ENCODE results near the gene TSPAN7. TPM values are rescaled to one million over a fixed set of nuclear protein-coding genes. Genes with fewer than 3 reads are reported as not detected.

The TSPAN7 gene
- total and polyA plus RNA-seq, 2 of the 4 experiments (the other 2 are of a cell fraction) = not detected

DNA sequence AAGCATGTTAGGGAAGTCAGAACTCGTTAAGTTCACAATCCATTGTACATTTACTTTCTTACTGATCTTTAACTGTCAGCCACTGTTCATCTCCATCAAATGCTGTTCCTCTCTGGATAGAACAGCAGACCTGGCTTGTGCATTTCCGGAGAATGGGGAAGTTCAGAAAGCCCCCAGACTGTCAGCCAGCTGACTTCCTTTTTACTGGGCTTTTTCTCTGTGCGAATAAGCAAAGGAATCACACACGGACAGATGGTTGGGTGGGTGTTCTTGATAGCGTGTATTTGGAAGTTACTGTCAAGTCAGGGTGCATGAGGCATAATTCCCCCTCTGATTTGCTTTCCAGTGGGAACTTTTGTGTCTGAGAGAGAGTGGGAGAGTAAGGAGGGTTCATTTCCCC is 56.8 kb downstream of the TSPAN7 start:
- intact Hi-C loops (cut with micrococcal nuclease) (no loop called here), dilution Hi-C loops (cut with HindIII; ENCODE audit: low sequenced_read_pairs, unreplicated experiment) (no loop called here), in situ Hi-C loops (cut with MboI; ENCODE audit: low sequenced_read_pairs) (no loop called here)
- H2AFZ ChIP-seq (replicated peaks; ENCODE audit: low read length, poor library complexity) = no peak overlapping the region
- ChIA-PET POLR2A (ENCODE audit: unreplicated experiment) (no interaction called here), CTCF (no interaction called here)
- H4K8ac ChIP-seq (ENCODE audit: low read depth in 2 of 2, low read length in 2 of 2) = no peak overlapping the region
- no peak overlapping the region for H2BK15ac ChIP-seq (ENCODE audit: low read depth, low read length)
- H4K5ac ChIP-seq (ENCODE audit: low read depth, low read length) = no peak overlapping the region
- H3K18ac ChIP-seq (ENCODE audit: low read depth, low read length) = no peak overlapping the region
- H3K14ac ChIP-seq (replicated peaks; ENCODE audit: low read depth, low read length) = no peak overlapping the region
- no peaks in the 10 kb centered on the region for H3K9me3 ChIP-seq (ENCODE audit: control insufficient read depth, insufficient read depth, low read length)
- no peak overlapping the region for H2BK5ac ChIP-seq (ENCODE audit: low read depth, low read length, poor library complexity, severe bottlenecking)
- H2BK120ac ChIP-seq (ENCODE audit: low read depth, low read length) = no peak overlapping the region
- no peaks in the 10 kb centered on the region for H3K79me1 ChIP-seq (ENCODE audit: low read depth in 1 of 2, low read length in 2 of 2)
- H4K91ac ChIP-seq (ENCODE audit: insufficient read depth, low read depth, low read length) = no peak overlapping the region
- no peak overlapping the region for H3K27ac ChIP-seq (ENCODE audit: insufficient read depth, low read length)
- no peaks in the 10 kb centered on the region for H3K36me3 ChIP-seq (ENCODE audit: control insufficient read depth, insufficient read depth, low read length)
- no peak overlapping the region for H3K4me2 ChIP-seq (ENCODE audit: low read depth, low read length)
- TF ChIP-seq RAD21 (IDR thresholded peaks at IDR 0.05; ENCODE audit: low read length) = no peak
- H3K23ac ChIP-seq (ENCODE audit: low read depth, low read length) = no peak overlapping the region
- H2AK9ac ChIP-seq (replicated peaks; ENCODE audit: low read depth, low read length, poor library complexity) = no peak overlapping the region
- no peaks in the 10 kb centered on the region for H3K4me1 ChIP-seq (ENCODE audit: control insufficient read depth, insufficient read depth, low read length)
- no peak overlapping the region for H3K4ac ChIP-seq (ENCODE audit: low read depth, low read length)
- no peak overlapping the region for H3K56ac ChIP-seq (ENCODE audit: extremely low read depth, insufficient read depth, low read length)
- WGBS, 2 experiments (ENCODE audit: extremely low coverage in 2 of 2, insufficient read length in 1 of 2) = no CpG with 5 or more reads among the region's 5 CpGs
- peaks cover 10% of the 10 kb centered on the region for H3K27me3 ChIP-seq (ENCODE audit: control insufficient read depth, insufficient read depth, low read length)
- no peak overlapping the region for H2BK20ac ChIP-seq (ENCODE audit: low read depth, low read length)
- BruUV-seq (replicated peaks) = no TSS peak
- H4K20me1 ChIP-seq (ENCODE audit: insufficient read depth, low read length) = no peaks in the 10 kb centered on the region
- ATAC-seq (ENCODE audit: low read depth) (no peak), DNase-seq (no peak)
- no peak overlapping the region for H3K9ac ChIP-seq (ENCODE audit: low read depth, low read length)
- H2AK5ac ChIP-seq (ENCODE audit: low read depth, low read length) = no peak overlapping the region
- H3K4me3 ChIP-seq (ENCODE audit: insufficient read depth, low read depth, low read length) = no peak overlapping the region
- H3K9me1 ChIP-seq (ENCODE audit: insufficient read depth, low read length) = no peaks in the 10 kb centered on the region

Data from IMR-90 (cell line).